ENCODE measurements around the gene DNAJC16. TPM values are rescaled to one million over a fixed set of nuclear protein-coding genes. Genes with fewer than 3 reads are reported as not detected.

The DNAJC16 gene
- total RNA-seq, 1 experiment from 2014 or later, result 15.9 TPM

- DNase-seq (ENCODE audit: extremely low read depth, low read depth), result no peak
Observed at GRCh38 chr1:15531682-15532081, 5.0 kb downstream of the DNAJC16 start.

GRCh38 chr1:15538771-15539170, 12.1 kb downstream of the DNAJC16 start:
- no peak for DNase-seq (ENCODE audit: extremely low read depth, low read depth)

GRCh38 chr1:15540186-15540585, 13.5 kb downstream of the DNAJC16 start:
- DNase-seq (ENCODE audit: extremely low read depth, low read depth), result no peak

DNA sequence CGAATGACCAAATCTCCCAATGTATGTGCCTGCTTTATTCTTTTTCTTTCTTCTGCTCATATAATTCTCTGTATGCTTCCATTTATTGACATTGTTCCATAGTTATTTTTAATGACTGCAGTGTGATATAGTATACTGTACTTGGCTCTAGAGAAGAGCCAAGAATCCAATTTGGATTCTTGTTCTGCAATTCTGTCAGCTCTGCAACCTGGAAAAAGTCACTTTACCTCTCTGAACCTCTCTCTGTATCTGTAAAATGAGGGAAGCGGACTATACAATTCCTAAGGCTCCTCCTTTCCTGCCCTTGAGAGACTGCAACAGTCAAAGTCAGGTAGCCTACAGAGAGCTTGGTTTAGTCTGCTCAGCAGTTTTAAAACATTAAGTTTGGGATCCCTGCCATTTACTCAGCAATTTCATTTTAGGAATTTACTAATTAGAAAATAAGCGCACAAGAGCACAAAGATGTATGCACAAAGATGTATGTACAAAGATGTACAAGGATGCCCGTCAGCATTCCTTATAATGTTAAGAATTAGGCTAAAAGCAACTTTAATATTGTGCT, 14.7 kb downstream of the DNAJC16 start:
- DNase-seq (ENCODE audit: extremely low read depth, low read depth), result no peak

GRCh38 chr1:15542388-15543250, 16.0 kb downstream of the DNAJC16 start:
- no peak for DNase-seq (ENCODE audit: extremely low read depth, low read depth)

DNA sequence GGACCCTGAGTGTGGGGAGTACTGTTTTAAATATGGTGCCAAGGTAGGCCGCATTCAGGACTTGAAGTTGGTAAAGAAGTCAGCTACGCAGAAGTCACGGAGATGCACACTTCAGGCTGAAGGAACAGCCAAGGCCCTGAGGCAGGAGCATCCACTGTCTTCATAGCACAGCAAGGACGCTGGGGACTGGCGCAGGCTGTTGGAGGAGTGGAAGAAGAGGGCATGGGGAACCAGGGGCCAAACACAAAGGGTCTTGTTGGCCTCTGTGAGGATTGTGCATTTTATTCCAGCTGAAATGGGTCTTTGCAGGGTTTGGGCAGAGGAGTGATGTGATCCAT, 16.6 kb downstream of the DNAJC16 start:
- no peak for DNase-seq (ENCODE audit: extremely low read depth, low read depth)

DNA sequence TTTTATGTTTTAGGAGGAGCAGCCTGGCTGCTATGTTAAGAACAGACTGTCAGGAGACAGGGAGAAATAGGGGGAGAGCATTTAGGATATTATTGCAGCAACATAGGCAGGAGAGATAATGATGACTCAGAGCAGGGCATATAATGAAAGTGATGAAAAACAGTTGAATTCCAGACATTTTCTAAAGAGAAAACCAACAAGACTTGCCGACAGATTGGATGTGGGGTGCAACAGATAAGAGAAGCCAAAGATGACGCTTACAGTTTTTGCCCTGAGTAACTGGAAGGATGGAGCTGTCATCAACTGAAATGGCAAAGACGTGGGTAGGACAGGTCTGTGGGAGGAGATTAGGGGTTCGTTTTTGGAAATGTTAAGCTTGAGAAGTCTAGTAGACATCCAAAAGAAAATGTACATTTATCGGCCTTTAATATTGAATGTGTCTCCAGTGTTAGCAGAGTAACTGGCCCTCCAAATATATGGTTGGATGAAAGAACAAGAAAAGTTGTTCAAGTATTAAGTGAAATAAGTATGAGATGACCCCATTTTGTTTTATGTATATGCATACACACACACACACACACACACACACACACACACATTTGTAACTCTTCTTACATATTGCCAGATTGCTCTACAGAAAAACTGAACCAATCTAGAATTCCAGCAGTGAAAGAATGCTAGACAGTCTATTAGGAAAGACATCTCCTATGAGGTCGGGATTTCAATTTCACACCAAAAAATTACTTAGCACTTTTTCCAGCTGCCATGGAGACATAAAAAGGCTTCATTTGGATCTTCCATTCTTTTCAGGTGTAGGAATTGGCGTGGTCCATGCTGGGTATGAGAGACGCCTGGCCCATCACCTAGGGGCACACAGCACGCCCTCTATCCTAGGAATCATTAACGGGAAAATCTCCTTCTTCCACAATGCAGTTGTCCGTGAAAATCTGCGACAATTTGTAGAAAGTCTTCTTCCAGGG, 17.2 kb downstream of the DNAJC16 start:
- no peak for DNase-seq (ENCODE audit: extremely low read depth, low read depth)

- no peak for DNase-seq (ENCODE audit: extremely low read depth, low read depth)
Observed at GRCh38 chr1:15546641-15547040, 20.0 kb downstream of the DNAJC16 start.

- DNase-seq (ENCODE audit: extremely low read depth, low read depth), result no peak
Observed at GRCh38 chr1:15550573-15550972, 23.9 kb downstream of the DNAJC16 start.

- DNase-seq (ENCODE audit: extremely low read depth, low read depth), result no peak
Observed at GRCh38 chr1:15557008-15557407, 30.4 kb downstream of the DNAJC16 start.

DNA sequence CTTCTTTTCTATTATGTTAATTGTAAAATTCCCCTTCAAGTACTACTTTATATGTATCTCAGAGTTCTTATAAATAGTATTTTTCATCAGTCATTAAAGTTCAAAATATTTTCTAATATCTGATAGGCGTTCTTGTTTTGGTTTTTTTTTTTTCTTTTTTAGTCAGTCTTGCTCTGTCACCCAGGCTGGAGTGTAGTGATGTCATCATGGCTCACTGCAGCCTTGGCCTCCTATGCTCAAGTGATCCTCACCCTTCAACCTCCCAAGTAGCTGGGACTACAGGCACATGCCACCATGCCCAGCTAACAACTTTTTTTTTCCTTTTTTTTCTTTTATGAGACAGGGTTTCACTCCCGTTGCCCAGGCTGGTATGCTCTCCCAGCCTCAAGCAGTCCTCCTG, 30.9 kb downstream of the DNAJC16 start:
- no peak for DNase-seq (ENCODE audit: extremely low read depth, low read depth)

- no peak for DNase-seq (ENCODE audit: extremely low read depth, low read depth)
Observed at GRCh38 chr1:15558516-15558915, 31.9 kb downstream of the DNAJC16 start.

DNA sequence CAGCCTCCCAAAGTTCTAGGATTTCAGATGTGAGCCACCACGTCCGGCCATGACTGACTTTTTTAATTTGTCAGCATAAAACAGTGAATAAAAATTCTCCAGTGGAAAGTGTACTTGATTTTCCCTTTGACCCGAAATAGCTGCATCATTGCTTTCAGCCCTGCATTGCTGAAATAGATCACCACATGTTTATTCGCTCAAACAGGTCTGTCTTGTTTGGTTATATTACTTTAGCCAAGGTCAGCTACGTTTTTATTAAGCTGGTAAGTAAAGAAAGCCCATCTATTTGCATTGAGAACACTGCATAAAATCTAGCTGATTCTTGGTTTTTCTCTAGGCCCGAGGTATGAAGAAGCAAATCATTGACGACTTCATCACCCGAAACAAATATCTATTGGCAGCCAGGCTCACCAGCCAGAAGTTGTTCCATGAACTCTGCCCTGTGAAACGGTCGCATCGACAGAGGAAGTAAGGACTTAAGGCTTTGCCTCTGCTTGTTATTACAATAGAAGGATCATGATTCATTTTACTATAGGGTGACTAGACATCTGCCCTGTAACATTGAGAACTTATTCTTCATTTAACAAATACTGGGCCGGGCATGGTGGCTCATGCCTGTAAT, 32.7 kb downstream of the DNAJC16 start:
- DNase-seq (ENCODE audit: extremely low read depth, low read depth), result no peak

DNA sequence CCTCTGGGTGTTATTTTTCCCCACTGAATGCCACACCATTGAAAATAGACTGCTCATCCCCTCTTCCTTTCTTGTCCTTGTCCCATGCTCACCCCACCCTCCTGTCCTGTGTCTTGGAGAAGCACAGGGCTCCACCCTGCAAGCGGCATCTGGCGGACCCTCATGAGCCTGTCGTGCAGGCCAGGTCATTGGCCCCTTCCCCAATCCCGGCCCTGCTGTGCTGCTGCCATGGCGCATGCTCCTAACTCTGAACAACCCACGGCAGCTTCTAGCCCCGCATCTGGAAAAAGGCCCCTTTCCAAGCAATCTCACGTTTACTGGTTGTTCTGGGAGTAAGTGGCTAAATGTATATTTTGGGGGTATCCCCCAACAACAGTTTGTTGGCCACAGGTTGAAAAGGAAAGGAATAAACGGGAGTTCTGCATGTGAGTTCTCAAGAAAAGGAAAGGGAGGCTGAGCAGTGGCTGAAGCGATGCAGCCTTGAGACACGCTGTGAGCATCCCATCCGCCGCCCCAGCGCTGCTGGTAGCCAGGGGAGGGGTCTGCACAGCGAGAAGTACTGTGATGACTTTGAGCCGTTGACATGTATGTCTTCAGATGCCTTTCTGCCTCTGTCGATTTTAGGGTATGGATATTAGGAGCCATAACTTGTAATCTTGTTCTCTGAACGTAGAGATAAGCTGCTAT, 41.9 kb downstream of the DNAJC16 start:
- DNase-seq (ENCODE audit: extremely low read depth, low read depth), result no peak

GRCh38 chr1:15570861-15571260, 44.2 kb downstream of the DNAJC16 start:
- DNase-seq (ENCODE audit: extremely low read depth, low read depth), result no peak

GRCh38 chr1:15571266-15571665, 44.6 kb downstream of the DNAJC16 start:
- no peak for DNase-seq (ENCODE audit: extremely low read depth, low read depth)

DNA sequence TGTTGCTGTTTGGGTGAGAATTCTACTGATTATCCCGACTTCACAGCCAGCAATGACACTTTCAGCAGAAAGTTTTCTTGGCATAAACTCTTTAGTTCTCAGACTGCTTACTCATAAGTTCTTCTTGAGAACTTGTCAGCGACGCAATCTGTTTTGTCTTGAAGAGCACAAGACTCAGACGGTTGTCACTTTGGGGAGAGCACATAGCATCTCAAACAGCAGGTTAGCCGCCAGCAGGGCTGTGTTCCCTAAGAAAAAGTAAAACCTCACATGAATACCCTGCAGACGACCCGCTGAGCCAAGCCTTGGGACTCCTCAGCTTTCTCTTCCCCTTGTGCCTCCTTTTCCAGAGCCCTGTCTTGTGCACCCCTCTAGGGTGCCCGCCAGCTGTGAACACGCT, 46.8 kb downstream of the DNAJC16 start:
- DNase-seq (ENCODE audit: extremely low read depth, low read depth), result no peak

DNA sequence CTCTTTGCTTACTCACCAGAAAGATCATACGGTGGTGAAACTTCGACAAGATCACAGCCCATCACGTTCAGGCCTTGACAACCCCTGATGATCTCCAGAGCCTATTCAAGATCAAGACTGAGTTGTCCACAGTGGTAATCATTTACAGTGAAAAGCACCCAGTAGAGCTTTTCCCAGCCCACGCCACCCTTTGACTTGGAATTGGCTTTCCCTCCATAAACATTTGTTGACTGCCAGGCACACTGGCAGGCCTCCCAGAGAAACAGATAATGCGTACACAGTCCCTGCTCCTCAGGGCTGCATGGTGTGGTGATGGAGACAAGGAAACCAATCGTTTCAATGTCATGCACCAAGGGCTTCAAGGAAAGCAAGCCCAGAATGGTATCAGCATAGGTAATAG, 48.1 kb downstream of the DNAJC16 start:
- no peak for DNase-seq (ENCODE audit: extremely low read depth, low read depth)

DNA sequence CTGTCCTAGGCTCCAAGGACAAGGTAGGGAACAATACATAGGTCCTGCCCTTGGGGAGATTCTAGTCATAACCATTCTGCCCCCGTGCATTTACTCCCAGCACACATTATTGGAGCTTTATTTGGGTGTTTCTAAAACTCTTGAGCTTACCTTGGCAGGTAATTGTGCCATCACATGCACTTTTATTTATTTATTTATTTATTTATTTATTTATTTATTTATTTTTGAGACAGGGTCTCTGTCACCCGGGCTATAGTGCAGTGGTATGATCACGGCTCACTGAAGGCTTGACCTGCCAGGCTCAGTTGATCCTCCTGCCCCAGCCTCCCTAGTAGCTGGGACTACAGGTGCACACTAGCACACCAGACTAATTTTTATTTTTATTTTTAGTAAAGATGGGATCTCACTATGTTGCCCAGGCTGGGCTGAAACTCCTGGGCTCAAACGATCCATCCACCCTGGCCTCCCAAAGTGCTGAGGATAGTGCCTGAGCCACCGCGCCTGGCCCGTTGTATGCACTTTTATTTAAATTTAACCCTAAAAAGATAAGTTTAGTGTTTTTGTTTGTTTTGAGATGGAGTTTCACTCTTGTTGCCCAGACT, 49.0 kb downstream of the DNAJC16 start:
- no peak for DNase-seq (ENCODE audit: extremely low read depth, low read depth)

DNA sequence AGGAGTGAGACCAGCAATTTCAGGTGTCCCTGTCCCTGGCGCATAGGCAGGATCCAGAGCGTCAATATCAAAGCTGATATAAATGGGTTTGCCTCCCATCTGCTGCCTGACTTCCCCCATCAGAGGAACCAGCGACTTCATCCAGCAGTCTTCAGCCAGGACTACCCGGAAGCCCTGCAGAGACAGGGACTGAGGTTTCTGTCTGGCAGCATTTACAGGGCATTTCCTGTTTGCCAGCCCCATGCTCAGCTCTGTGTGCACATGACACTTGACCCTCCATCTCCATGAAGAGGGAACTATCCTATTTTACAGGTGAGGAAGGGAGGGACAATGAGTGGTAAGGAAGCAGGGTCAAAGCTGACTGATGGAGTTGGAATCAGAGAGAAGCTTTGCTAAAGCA, 51.0 kb downstream of the DNAJC16 start:
- no peak for DNase-seq (ENCODE audit: extremely low read depth, low read depth)
